Right lobe of liver (tissue), 6 donors: ENCODE data around the gene AGPS. TPM values are rescaled to one million over a fixed set of nuclear protein-coding genes. Genes with fewer than 3 reads are reported as not detected.
A peak's percentile ranks its signal among the peaks of the same experiment; 100 is the strongest.

Experiments used
- ATAC-seq, 4 donors: fragments of 200-7000 bp; cut with Tn5 transposase; one replicate each; pipeline ENCODE4 v1.9.1; 2020; ENCODE audit warnings: mild to moderate bottlenecking in 4 of 4, moderate library complexity in 4 of 4
- DNase-seq, 3 donors: peaks; one replicate each; pipeline ENCODE4 v3.0.0-alpha.2; 2020
- H3K27ac ChIP-seq, 3 donors: fragments of 200-600 bp; one replicate each; pipeline ENCODE4 v1.8.0; 2022
- H3K27me3 ChIP-seq, 2 donors: fragments of 200-600 bp; one replicate each; pipeline ENCODE4 v1.8.0; 2022
- H3K36me3 ChIP-seq, 4 donors: fragments of 200-600 bp; sonication (generic) in 1 of 4; one replicate each; pipeline versions ENCODE4 v1.5.1 to v1.8.0; 2017 to 2022; ENCODE audit warnings: control low read depth in 1 of 4
- H3K4me1 ChIP-seq, 4 donors: fragments of 200-600 bp; sonication (generic) in 1 of 4; one replicate each; pipeline versions ENCODE4 v1.5.1 to v1.8.0; 2017 to 2022; ENCODE audit warnings: control low read depth in 1 of 4
- H3K4me3 ChIP-seq, 3 donors: fragments of 200-600 bp; one replicate each; pipeline ENCODE4 v1.8.0; 2022
- H3K9me3 ChIP-seq, 4 donors: fragments of 200-600 bp; sonication (generic) in 1 of 4; one replicate each; pipeline versions ENCODE4 v1.5.1 to v1.8.0; 2017 to 2022; ENCODE audit warnings: control low read depth in 1 of 4
- POLR2A ChIP-seq: fragments of 450-650 bp; IDR thresholded peaks from one replicate; pipeline ENCODE4 v1.6.1; 2017; ENCODE audit warnings: antibody characterized with exemption, mild to moderate bottlenecking
- WGBS: methylation state at CpG from one replicate; pipeline ENCODE4 v1.1.6; 2018; ENCODE audit warnings: low coverage, low lambda C conversion rate; ENCODE audit not compliant: insufficient coverage; ENCODE audit errors: missing lambda C conversion rate; 5-methylcytosine and 5-hydroxymethylcytosine counted together
- intact Hi-C, 2 donors: fragments of 100-400 bp; cut with DNase I; formaldehyde crosslinking; loops; one replicate each; pipeline versions ENCODE4 v1.11.2 to v1.14.1; 2022
- total RNA-seq, 6 experiments: library from RNA; depleted of rRNA in 2 of 6; stranded (reverse); fragments of >200 nt in 2 of 6; fragmentation: NEBNext Ultra II Directional in 3 of 6; extraction: Animal tissue kit (Norgen Biotek cat#: 25700) in 3 of 6; gene quantifications; one replicate each; pipeline versions ENCODE4 v1.1.0 to v1.2.4, GENCODE V29; 2016 to 2023
- TF ChIP-seq, protein P1 (sequence below), 4 donors: fragments of 200-600 bp in 3 of 4; fragments of 450-650 bp in 1 of 4; IDR thresholded peaks; one replicate each; pipeline versions ENCODE4 v1.5.1 to v1.8.0; 2016 to 2022; ENCODE audit warnings: antibody characterized with exemption in 4 of 4, mild to moderate bottlenecking in 2 of 4
- donor health status: DM: no; HTN: yes; CAD: no.
- donor health status: DM: no; HTN: no; CAD: no.
- donor health status: DM: no; HTN: no; CAD: no.
- donor health status: DM: no; HTN: yes; CAD: no.
- donor health status: DM: no; HTN: yes; CAD: no.

Gene AGPS
- total RNA-seq, 6 experiments from 2014 or later: 21.7 to 31.8 (median 26.8) TPM

GRCh38 chr2:177553176-177553884 is 160.8 kb downstream of the AGPS start:
- TF ChIP-seq, protein P1, sequence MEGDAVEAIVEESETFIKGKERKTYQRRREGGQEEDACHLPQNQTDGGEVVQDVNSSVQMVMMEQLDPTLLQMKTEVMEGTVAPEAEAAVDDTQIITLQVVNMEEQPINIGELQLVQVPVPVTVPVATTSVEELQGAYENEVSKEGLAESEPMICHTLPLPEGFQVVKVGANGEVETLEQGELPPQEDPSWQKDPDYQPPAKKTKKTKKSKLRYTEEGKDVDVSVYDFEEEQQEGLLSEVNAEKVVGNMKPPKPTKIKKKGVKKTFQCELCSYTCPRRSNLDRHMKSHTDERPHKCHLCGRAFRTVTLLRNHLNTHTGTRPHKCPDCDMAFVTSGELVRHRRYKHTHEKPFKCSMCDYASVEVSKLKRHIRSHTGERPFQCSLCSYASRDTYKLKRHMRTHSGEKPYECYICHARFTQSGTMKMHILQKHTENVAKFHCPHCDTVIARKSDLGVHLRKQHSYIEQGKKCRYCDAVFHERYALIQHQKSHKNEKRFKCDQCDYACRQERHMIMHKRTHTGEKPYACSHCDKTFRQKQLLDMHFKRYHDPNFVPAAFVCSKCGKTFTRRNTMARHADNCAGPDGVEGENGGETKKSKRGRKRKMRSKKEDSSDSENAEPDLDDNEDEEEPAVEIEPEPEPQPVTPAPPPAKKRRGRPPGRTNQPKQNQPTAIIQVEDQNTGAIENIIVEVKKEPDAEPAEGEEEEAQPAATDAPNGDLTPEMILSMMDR (IDR thresholded peaks at IDR 0.05): no peak
- TF ChIP-seq POLR2A: no peak
- peak; percentile 25 to 59 (median 45) for ATAC-seq
- Histone ChIP-seq H3K4me3 (peak overlapping the region; percentile 64 to 92 (median 77)), H3K4me1 (no peaks in the 10 kb centered on the region), H3K27ac (peak overlapping the region; percentile 72 to 96 (median 95)), H3K9me3 (no peaks in the 10 kb centered on the region), H3K36me3 (no peaks in the 10 kb centered on the region), H3K27me3 (no peaks in the 10 kb centered on the region)
- DNase-seq: no peak
- intact Hi-C loops: no loop called here
- 4% methylated on average over 17 of the region's 17 CpGs for WGBS

DNA sequence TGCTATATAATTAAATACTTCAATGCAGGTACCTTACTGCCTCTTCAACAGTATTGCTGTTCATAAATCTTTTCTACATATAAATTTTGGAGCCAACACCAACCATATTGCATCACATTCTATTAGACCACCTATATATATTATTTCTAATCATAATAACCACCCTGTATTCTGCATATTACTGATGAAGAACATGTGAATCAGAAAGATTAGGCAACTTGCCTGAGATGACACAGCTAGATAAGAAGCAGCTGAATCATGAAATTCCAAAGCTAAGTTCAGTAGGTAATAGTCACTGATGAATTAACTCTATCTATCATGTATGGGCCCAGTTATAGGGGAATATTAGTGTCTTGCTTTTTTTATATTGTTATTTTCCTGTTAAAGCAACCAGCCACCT is 161.8 kb downstream of the AGPS start:
- Histone ChIP-seq H3K27ac (no peak overlapping the region), H3K9me3 (no peaks in the 10 kb centered on the region), H3K36me3 (no peaks in the 10 kb centered on the region), H3K4me3 (no peak overlapping the region), H3K27me3 (no peaks in the 10 kb centered on the region), H3K4me1 (no peaks in the 10 kb centered on the region)
- DNase-seq: no peak
- ATAC-seq: no peak
- intact Hi-C loops: no loop called here
- no peak for TF ChIP-seq POLR2A
- TF ChIP-seq, protein P1 (IDR thresholded peaks at IDR 0.05): no peak

DNA sequence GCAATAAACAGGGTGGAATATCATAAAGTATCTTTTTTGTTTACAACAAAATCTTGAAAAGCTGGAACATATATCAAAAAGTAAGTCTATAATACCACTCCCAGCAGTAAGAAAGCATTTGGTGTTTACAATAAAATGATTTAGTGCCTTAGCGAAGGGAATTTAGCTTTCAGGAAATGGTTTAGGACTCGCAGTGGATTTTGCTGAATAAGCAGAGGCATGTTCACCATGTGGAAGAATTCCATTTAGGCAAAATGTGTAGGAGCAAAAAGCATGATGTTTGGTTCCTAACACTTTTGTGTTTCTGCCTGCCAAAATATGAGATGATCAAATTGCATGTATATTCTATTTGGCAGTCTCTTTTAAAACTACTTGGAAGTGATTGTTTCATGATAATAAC is 163.6 kb downstream of the AGPS start:
- DNase-seq (no peak), ATAC-seq (no peak)
- H3K4me1 ChIP-seq: no peaks in the 10 kb centered on the region
- H3K27me3 ChIP-seq: no peaks in the 10 kb centered on the region
- H3K4me3 ChIP-seq: no peak overlapping the region
- no peak overlapping the region for H3K27ac ChIP-seq
- TF ChIP-seq, protein P1 (IDR thresholded peaks at IDR 0.05): no peak
- TF ChIP-seq POLR2A: no peak
- no peaks in the 10 kb centered on the region for H3K36me3 ChIP-seq
- intact Hi-C loops: no loop called here
- no peaks in the 10 kb centered on the region for H3K9me3 ChIP-seq
- 78% methylated on average over 2 of the region's 2 CpGs for WGBS

DNA sequence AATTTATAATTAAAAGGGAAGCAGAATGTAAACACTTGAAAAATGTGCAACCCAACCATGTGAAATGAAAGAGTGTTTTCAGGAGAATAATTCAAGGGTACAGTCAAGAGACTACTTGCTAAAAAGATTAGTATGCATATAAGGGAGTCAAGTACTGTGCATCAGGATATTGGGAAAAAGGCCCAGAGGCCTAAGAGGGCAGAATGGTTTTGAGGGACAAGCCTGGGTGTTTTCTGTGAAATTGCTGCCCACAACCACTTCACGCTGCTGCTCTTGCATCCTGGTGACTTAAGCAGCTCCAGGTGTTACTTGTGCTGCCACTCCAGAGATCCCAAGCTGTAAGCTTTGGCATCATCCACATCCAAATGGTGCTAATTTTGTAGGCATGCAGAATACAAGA is 165.2 kb downstream of the AGPS start:
- Histone ChIP-seq H3K4me1 (no peaks in the 10 kb centered on the region), H3K4me3 (no peak overlapping the region), H3K36me3 (no peaks in the 10 kb centered on the region), H3K9me3 (no peaks in the 10 kb centered on the region), H3K27me3 (no peaks in the 10 kb centered on the region), H3K27ac (no peak overlapping the region)
- TF ChIP-seq, protein P1 (IDR thresholded peaks at IDR 0.05): no peak
- TF ChIP-seq POLR2A: no peak
- WGBS: 86% methylated on average over 1 of the region's 1 CpG
- intact Hi-C loops: no loop called here
- ATAC-seq (no peak), DNase-seq (no peak)

GRCh38 chr2:177559638-177560037 is 167.1 kb downstream of the AGPS start:
- TF ChIP-seq, protein P1 (IDR thresholded peaks at IDR 0.05): no peak
- no peak for TF ChIP-seq POLR2A
- ATAC-seq: no peak

More at GRCh38 chr2:177559638-177560037, 167.1 kb downstream of the AGPS start:
- no peak for DNase-seq
- no peaks in the 10 kb centered on the region for H3K36me3 ChIP-seq
- no peak overlapping the region for H3K4me3 ChIP-seq
- no peaks in the 10 kb centered on the region for H3K27me3 ChIP-seq
- no peaks in the 10 kb centered on the region for H3K4me1 ChIP-seq
- intact Hi-C loops: no loop called here
- WGBS: 96% methylated on average over 2 of the region's 2 CpGs
- no peaks in the 10 kb centered on the region for H3K9me3 ChIP-seq
- no peak overlapping the region for H3K27ac ChIP-seq
